ENCODE data around the gene MCM6. TPM values are rescaled to one million over a fixed set of nuclear protein-coding genes. Genes with fewer than 3 reads are reported as not detected.
A peak's percentile ranks its signal among the peaks of the same experiment; 100 is the strongest.

MCM6 gene
- total RNA-seq, 1 donor from 2014 or later = 9.5 TPM

DNA sequence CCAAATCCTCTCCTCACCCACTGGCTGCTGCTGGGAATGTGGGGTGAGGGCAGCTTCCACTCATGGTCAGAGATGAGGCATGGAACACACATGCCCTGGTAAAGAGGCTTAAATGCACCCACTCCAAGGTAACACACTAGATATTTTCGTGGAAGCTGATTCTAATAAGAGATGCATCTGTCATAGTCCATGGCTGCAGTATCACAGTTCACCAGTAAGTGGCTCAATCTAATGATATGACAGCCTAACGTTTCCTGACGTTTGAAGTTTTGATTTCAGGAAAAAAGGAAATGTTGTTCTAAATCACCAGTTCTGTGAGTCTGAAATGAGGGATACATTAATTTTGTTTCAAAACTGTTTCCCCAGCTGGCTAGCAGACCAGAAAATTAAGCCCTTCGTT, 77.5 kb downstream of the MCM6 start:
- Histone ChIP-seq H3K36me3 (ENCODE audit: insufficient read depth, low read length) (no peaks in the 10 kb centered on the region), H3K4me3 (ENCODE audit: insufficient read depth, low read depth, low read length) (no peak overlapping the region), H3K27ac (ENCODE audit: low read depth, low read length) (no peak overlapping the region), H3K9ac (ENCODE audit: low read length) (no peak overlapping the region), H3K9me3 (ENCODE audit: insufficient read depth, low read depth, low read length) (peaks cover 10% of the 10 kb centered on the region), H3K79me2 (ENCODE audit: insufficient read depth, low read length) (no peaks in the 10 kb centered on the region), H3K4me1 (ENCODE audit: insufficient read depth, low read length) (no peaks in the 10 kb centered on the region), H3K4me2 (ENCODE audit: low read length) (no peak overlapping the region), H4K20me1 (ENCODE audit: insufficient read depth, low read length) (no peaks in the 10 kb centered on the region), H2AFZ (ENCODE audit: low read depth, low read length) (no peak overlapping the region), H3K27me3 (ENCODE audit: insufficient read depth, low read length) (no peaks in the 10 kb centered on the region)
- H3K27ac Mint-ChIP-seq (ENCODE audit: unreplicated experiment) = no peak overlapping the region
- no peaks in the 10 kb centered on the region for H3K4me1 Mint-ChIP-seq (ENCODE audit: low read depth, unreplicated experiment)
- no peak overlapping the region for H3K4me3 Mint-ChIP-seq (ENCODE audit: unreplicated experiment)
- TF ChIP-seq CTCF (IDR thresholded peaks at IDR 0.05; ENCODE audit: insufficient read depth, low read depth, low read length) (peak; percentile 29), EZH2 (IDR thresholded peaks at IDR 0.05; ENCODE audit: insufficient read depth, low read length) (no peak)
- H3K36me3 Mint-ChIP-seq (ENCODE audit: low read depth, unreplicated experiment) = no peaks in the 10 kb centered on the region
- FAIRE-seq (no peak), DNase-seq (ENCODE audit: low read depth) (no peak)
- H3K27me3 Mint-ChIP-seq (ENCODE audit: low read depth, unreplicated experiment) = peaks cover 2% of the 10 kb centered on the region
- peaks cover 5% of the 10 kb centered on the region for H3K9me3 Mint-ChIP-seq (ENCODE audit: unreplicated experiment)

- Mint-ChIP-seq H3K36me3 (ENCODE audit: low read depth, unreplicated experiment) (no peaks in the 10 kb centered on the region), H3K27me3 (ENCODE audit: low read depth, unreplicated experiment) (peaks cover 2% of the 10 kb centered on the region), H3K4me3 (ENCODE audit: unreplicated experiment) (no peak overlapping the region), H3K27ac (ENCODE audit: unreplicated experiment) (no peak overlapping the region), H3K9me3 (ENCODE audit: unreplicated experiment) (peaks cover 5% of the 10 kb centered on the region), H3K4me1 (ENCODE audit: low read depth, unreplicated experiment) (no peaks in the 10 kb centered on the region)
- Histone ChIP-seq H3K36me3 (ENCODE audit: insufficient read depth, low read length) (no peaks in the 10 kb centered on the region), H3K9ac (ENCODE audit: low read length) (no peak overlapping the region), H4K20me1 (ENCODE audit: insufficient read depth, low read length) (no peaks in the 10 kb centered on the region), H3K9me3 (ENCODE audit: insufficient read depth, low read depth, low read length) (peaks cover 10% of the 10 kb centered on the region), H3K79me2 (ENCODE audit: insufficient read depth, low read length) (no peaks in the 10 kb centered on the region), H3K4me3 (ENCODE audit: insufficient read depth, low read depth, low read length) (no peak overlapping the region), H3K27me3 (ENCODE audit: insufficient read depth, low read length) (no peaks in the 10 kb centered on the region), H3K4me1 (ENCODE audit: insufficient read depth, low read length) (no peaks in the 10 kb centered on the region), H2AFZ (ENCODE audit: low read depth, low read length) (no peak overlapping the region), H3K4me2 (ENCODE audit: low read length) (no peak overlapping the region), H3K27ac (ENCODE audit: low read depth, low read length) (no peak overlapping the region)
- no peak for DNase-seq (ENCODE audit: low read depth)
- no peak for TF ChIP-seq CTCF (IDR thresholded peaks at IDR 0.05; ENCODE audit: insufficient read depth, low read depth, low read length)
- TF ChIP-seq EZH2 (IDR thresholded peaks at IDR 0.05; ENCODE audit: insufficient read depth, low read length) = no peak
- FAIRE-seq = no peak
Measured at GRCh38 chr2:135798275-135798705, 78.0 kb downstream of the MCM6 start.

- H3K4me3 ChIP-seq (ENCODE audit: insufficient read depth, low read depth, low read length) = no peak overlapping the region
- peak overlapping the region; percentile 32 for H2AFZ ChIP-seq (ENCODE audit: low read depth, low read length)
- no peak overlapping the region for H3K4me3 Mint-ChIP-seq (ENCODE audit: unreplicated experiment)
Measured at GRCh38 chr2:135797497-135798274, 78.6 kb downstream of the MCM6 start.

More at GRCh38 chr2:135797497-135798274, 78.6 kb downstream of the MCM6 start:
- Histone ChIP-seq H3K27me3 (ENCODE audit: insufficient read depth, low read length) (no peaks in the 10 kb centered on the region), H3K79me2 (ENCODE audit: insufficient read depth, low read length) (no peaks in the 10 kb centered on the region), H3K36me3 (ENCODE audit: insufficient read depth, low read length) (no peaks in the 10 kb centered on the region), H3K27ac (ENCODE audit: low read depth, low read length) (no peak overlapping the region), H4K20me1 (ENCODE audit: insufficient read depth, low read length) (no peaks in the 10 kb centered on the region), H3K4me2 (ENCODE audit: low read length) (no peak overlapping the region), H3K9me3 (ENCODE audit: insufficient read depth, low read depth, low read length) (peaks cover 10% of the 10 kb centered on the region), H3K4me1 (ENCODE audit: insufficient read depth, low read length) (no peaks in the 10 kb centered on the region), H3K9ac (ENCODE audit: low read length) (no peak overlapping the region)
- no peaks in the 10 kb centered on the region for H3K36me3 Mint-ChIP-seq (ENCODE audit: low read depth, unreplicated experiment)
- DNase-seq (ENCODE audit: low read depth) (peak; percentile 43), FAIRE-seq (no peak)
- peak overlapping the region; percentile 69 for H3K27ac Mint-ChIP-seq (ENCODE audit: unreplicated experiment)
- peaks cover 2% of the 10 kb centered on the region for H3K27me3 Mint-ChIP-seq (ENCODE audit: low read depth, unreplicated experiment)
- H3K9me3 Mint-ChIP-seq (ENCODE audit: unreplicated experiment) = peaks cover 5% of the 10 kb centered on the region
- peaks cover 3% of the 10 kb centered on the region for H3K4me1 Mint-ChIP-seq (ENCODE audit: low read depth, unreplicated experiment)
- TF ChIP-seq EZH2 (IDR thresholded peaks at IDR 0.05; ENCODE audit: insufficient read depth, low read length) (no peak), CTCF (IDR thresholded peaks at IDR 0.05; ENCODE audit: insufficient read depth, low read depth, low read length) (peak; percentile 94)

All from astrocyte (in vitro differentiated cells and primary cell).